Measurements from ENCODE around the gene PEX5L.
"Not testable (repeated sequence)": the region's sequence is repeated elsewhere in the genome, so short reads cannot be mapped to it uniquely, and the experiment has no call there.

Gene PEX5L

GRCh38 chr3:180036671-180037455 is at the start of gene PEX5L:
Gene PEX5L (minus strand): TSS chr3:180036937. CDS start chr3:180036599, 338 bp downstream.
- peak; percentile 92 for DNase-seq

GRCh38 chr3:180085122-180085710 is 48.5 kb upstream of the PEX5L start:
- DNase-seq = no peak

- DNase-seq = no peak
Measured at GRCh38 chr3:180082699-180083098, 46.0 kb upstream of the PEX5L start.

- no peak for DNase-seq
Measured at GRCh38 chr3:180078592-180078991, 41.9 kb upstream of the PEX5L start.

GRCh38 chr3:180073561-180073960 is 36.8 kb upstream of the PEX5L start:
- no peak for DNase-seq

- no peak for DNase-seq
Measured at GRCh38 chr3:180072786-180073185, 36.0 kb upstream of the PEX5L start.

GRCh38 chr3:180070925-180071324 is 34.2 kb upstream of the PEX5L start:
- DNase-seq = no peak

- DNase-seq = no peak
Measured at GRCh38 chr3:180068023-180068422, 31.3 kb upstream of the PEX5L start.

GRCh38 chr3:180066598-180066997 is 29.9 kb upstream of the PEX5L start:
- DNase-seq = no peak

- no peak for DNase-seq
Measured at GRCh38 chr3:180063783-180064182, 27.0 kb upstream of the PEX5L start.

GRCh38 chr3:180062771-180063170 is 26.0 kb upstream of the PEX5L start:
- DNase-seq = no peak

GRCh38 chr3:180059356-180059755 is 22.6 kb upstream of the PEX5L start:
- no peak for DNase-seq

GRCh38 chr3:180058238-180058637 is 21.5 kb upstream of the PEX5L start:
- DNase-seq = no peak

GRCh38 chr3:180055656-180056055 is 18.9 kb upstream of the PEX5L start:
- DNase-seq = not testable (repeated sequence)

GRCh38 chr3:180049391-180049790 is 12.7 kb upstream of the PEX5L start:
- no peak for DNase-seq

GRCh38 chr3:180048840-180049239 is 12.1 kb upstream of the PEX5L start:
- no peak for DNase-seq

GRCh38 chr3:180048103-180048502 is 11.4 kb upstream of the PEX5L start:
- DNase-seq = no peak

GRCh38 chr3:180040966-180041365 is 4.2 kb upstream of the PEX5L start:
- DNase-seq = no peak

GRCh38 chr3:180036092-180036670 is 556 bp downstream of the PEX5L start:
- no peak for DNase-seq

GRCh38 chr3:180026997-180027396 is 9.7 kb downstream of the PEX5L start:
- no peak for DNase-seq

GRCh38 chr3:180018543-180018942 is 18.2 kb downstream of the PEX5L start:
- DNase-seq = no peak

- DNase-seq = no peak
Measured at GRCh38 chr3:180017846-180018245, 18.9 kb downstream of the PEX5L start.

GRCh38 chr3:180011927-180012326 is 24.8 kb downstream of the PEX5L start:
- no peak for DNase-seq

GRCh38 chr3:180008318-180008717 is 28.4 kb downstream of the PEX5L start:
- not testable (repeated sequence) for DNase-seq

Measured in eye (tissue), 1 donor.